NOMO-1 treated with dmso at 0.1 percent for 144 hours (cell line): ENCODE data around the gene HES1.
A peak's percentile ranks its signal among the peaks of the same experiment; 100 is the strongest.

Experiments used
- DNase-seq: peaks from one replicate; lab custom pipeline; 2025; ENCODE audit not compliant: unreplicated experiment; lab: John Stamatoyannopoulos, UW

The HES1 gene

GRCh38 chr3:194165271-194166018 is 29.5 kb downstream of the HES1 start:
- no peak for DNase-seq

GRCh38 chr3:194166682-194167479 is 30.9 kb downstream of the HES1 start:
- DNase-seq: no peak

GRCh38 chr3:194167480-194168282 is 31.7 kb downstream of the HES1 start:
- DNase-seq: peak; percentile 46

- no peak for DNase-seq
These were observed 33.0 kb downstream of the HES1 start for GRCh38 chr3:194168994-194169393.

- no peak for DNase-seq
These were observed 33.6 kb downstream of the HES1 start for GRCh38 chr3:194169595-194169994.

- DNase-seq: no peak
These were observed 34.8 kb downstream of the HES1 start for GRCh38 chr3:194170793-194171192.

GRCh38 chr3:194174406-194174805 is 38.5 kb downstream of the HES1 start:
- no peak for DNase-seq

- DNase-seq: no peak
These were observed 39.0 kb downstream of the HES1 start for GRCh38 chr3:194174980-194175379.

- no peak for DNase-seq
These were observed 40.5 kb downstream of the HES1 start for GRCh38 chr3:194176274-194176991.

- DNase-seq: no peak
These were observed 41.2 kb downstream of the HES1 start for GRCh38 chr3:194177141-194177540.

- DNase-seq: no peak
These were observed 42.2 kb downstream of the HES1 start for GRCh38 chr3:194178128-194178527.

- no peak for DNase-seq
These were observed 42.7 kb downstream of the HES1 start for GRCh38 chr3:194178669-194179068.

- no peak for DNase-seq
These were observed 44.6 kb downstream of the HES1 start for GRCh38 chr3:194180570-194180969.

- no peak for DNase-seq
These were observed 45.9 kb downstream of the HES1 start for GRCh38 chr3:194181612-194182529.

GRCh38 chr3:194183271-194183670 is 47.3 kb downstream of the HES1 start:
- DNase-seq: no peak

GRCh38 chr3:194184265-194184751 is 48.4 kb downstream of the HES1 start:
- no peak for DNase-seq

GRCh38 chr3:194184801-194185200 is 48.9 kb downstream of the HES1 start:
- no peak for DNase-seq

GRCh38 chr3:194185221-194185620 is 49.3 kb downstream of the HES1 start:
- DNase-seq: no peak

- no peak for DNase-seq
These were observed 51.4 kb downstream of the HES1 start for GRCh38 chr3:194187233-194187944.
